T-helper 2 cell treated with Interferon-gamma antibody and Interleukin-4, amounts not matched to agents 5 μg/mL and 100 μg/mL, for 36 hours (primary cell): Measurements from ENCODE around the gene LTO1.

Source experiments
- DNase-seq: peaks from one replicate; pipeline ENCODE4 v3.0.0; 2021; ENCODE audit warnings: low spot score
- H3K27ac Mint-ChIP-seq: one replicate; pipeline ENCODE4 v1.8.0; 2021; ENCODE audit warnings: mild to moderate bottlenecking, mixed read lengths
- H3K27me3 Mint-ChIP-seq: one replicate; pipeline ENCODE4 v1.8.0; 2021; ENCODE audit warnings: low read depth, mixed read lengths
- H3K36me3 Mint-ChIP-seq: one replicate; pipeline ENCODE4 v1.8.0; 2021; ENCODE audit warnings: low read depth, mixed read lengths
- H3K4me1 Mint-ChIP-seq: one replicate; pipeline ENCODE4 v1.8.0; 2021; ENCODE audit warnings: low read depth, mixed read lengths
- H3K4me3 Mint-ChIP-seq: one replicate; pipeline ENCODE4 v1.8.0; 2022; ENCODE audit warnings: mild to moderate bottlenecking, moderate library complexity, mixed read lengths
- H3K9me3 Mint-ChIP-seq: one replicate; pipeline ENCODE4 v1.8.0; 2021; ENCODE audit warnings: mixed read lengths

The LTO1 gene

DNA sequence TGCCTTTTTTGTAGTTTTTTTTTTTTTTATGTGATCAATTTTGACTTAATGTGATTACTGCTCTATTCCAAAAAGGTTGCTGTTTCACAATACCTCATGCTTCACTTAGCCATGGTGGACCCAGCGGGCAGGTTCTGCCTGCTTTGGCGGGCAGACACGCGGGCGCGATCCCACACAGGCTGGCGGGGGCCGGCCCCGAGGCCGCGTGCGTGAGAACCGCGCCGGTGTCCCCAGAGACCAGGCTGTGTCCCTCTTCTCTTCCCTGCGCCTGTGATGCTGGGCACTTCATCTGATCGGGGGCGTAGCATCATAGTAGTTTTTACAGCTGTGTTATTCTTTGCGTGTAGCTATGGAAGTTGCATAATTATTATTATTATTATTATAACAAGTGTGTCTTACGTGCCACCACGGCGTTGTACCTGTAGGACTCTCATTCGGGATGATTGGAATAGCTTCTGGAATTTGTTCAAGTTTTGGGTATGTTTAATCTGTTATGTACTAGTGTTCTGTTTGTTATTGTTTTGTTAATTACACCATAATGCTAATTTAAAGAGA lies 21.7 kb downstream of the LTO1 start:
- Mint-ChIP-seq H3K36me3 (no peaks in the 10 kb centered on the region), H3K4me1 (no peaks in the 10 kb centered on the region), H3K27ac (no peak overlapping the region), H3K9me3 (no peaks in the 10 kb centered on the region), H3K4me3 (no peak overlapping the region), H3K27me3 (no peaks in the 10 kb centered on the region)
- no peak for DNase-seq

DNA sequence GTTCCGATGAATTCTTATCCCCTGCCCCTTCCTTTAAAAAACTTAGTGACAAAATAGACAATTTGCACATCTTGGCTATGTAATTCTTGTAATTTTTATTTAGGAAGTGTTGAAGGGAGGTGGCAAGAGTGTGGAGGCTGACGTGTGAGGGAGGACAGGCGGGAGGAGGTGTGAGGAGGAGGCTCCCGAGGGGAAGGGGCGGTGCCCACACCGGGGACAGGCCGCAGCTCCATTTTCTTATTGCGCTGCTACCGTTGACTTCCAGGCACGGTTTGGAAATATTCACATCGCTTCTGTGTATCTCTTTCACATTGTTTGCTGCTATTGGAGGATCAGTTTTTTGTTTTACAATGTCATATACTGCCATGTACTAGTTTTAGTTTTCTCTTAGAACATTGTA lies 22.2 kb downstream of the LTO1 start:
- Mint-ChIP-seq H3K4me3 (no peak overlapping the region), H3K4me1 (no peaks in the 10 kb centered on the region), H3K9me3 (no peaks in the 10 kb centered on the region)

DNA sequence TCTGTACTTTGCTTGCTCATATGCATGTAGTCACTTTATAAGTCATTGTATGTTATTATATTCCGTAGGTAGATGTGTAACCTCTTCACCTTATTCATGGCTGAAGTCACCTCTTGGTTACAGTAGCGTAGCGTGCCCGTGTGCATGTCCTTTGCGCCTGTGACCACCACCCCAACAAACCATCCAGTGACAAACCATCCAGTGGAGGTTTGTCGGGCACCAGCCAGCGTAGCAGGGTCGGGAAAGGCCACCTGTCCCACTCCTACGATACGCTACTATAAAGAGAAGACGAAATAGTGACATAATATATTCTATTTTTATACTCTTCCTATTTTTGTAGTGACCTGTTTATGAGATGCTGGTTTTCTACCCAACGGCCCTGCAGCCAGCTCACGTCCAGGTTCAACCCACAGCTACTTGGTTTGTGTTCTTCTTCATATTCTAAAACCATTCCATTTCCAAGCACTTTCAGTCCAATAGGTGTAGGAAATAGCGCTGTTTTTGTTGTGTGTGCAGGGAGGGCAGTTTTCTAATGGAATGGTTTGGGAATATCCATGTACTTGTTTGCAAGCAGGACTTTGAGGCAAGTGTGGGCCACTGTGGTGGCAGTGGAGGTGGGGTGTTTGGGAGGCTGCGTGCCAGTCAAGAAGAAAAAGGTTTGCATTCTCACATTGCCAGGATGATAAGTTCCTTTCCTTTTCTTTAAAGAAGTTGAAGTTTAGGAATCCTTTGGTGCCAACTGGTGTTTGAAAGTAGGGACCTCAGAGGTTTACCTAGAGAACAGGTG lies 23.1 kb downstream of the LTO1 start:
- H3K9me3 Mint-ChIP-seq: no peaks in the 10 kb centered on the region
- H3K27ac Mint-ChIP-seq: no peak overlapping the region
- no peak for DNase-seq
- no peaks in the 10 kb centered on the region for H3K36me3 Mint-ChIP-seq
- H3K27me3 Mint-ChIP-seq: no peaks in the 10 kb centered on the region
- no peak overlapping the region for H3K4me3 Mint-ChIP-seq
- H3K4me1 Mint-ChIP-seq: no peaks in the 10 kb centered on the region

More for the DNA sequence above, 22.2 kb downstream of the LTO1 start:
- H3K36me3 Mint-ChIP-seq: no peaks in the 10 kb centered on the region
- H3K27ac Mint-ChIP-seq: no peak overlapping the region
- no peak for DNase-seq
- H3K27me3 Mint-ChIP-seq: no peaks in the 10 kb centered on the region

DNA sequence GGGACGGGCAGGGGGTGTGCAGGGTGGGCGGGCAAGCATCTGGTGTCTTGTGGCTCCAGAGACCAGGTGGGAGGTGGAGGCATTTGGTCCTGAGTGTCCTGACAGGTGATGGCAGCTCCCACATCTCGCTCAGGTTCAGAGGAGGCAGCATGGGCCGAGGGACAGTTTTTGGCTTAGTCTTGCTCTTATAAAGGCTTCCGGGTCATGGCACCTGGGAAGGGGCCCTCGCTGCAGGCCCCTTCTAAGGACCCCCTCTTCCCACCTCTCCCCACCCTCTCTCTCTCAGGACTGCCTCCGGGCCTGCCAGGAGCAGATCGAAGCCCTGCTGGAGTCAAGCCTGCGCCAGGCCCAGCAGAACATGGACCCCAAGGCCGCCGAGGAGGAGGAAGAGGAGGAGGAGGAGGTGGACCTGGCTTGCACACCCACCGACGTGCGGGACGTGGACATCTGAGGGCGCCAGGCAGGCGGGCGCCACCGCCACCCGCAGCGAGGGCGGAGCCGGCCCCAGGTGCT lies 24.3 kb downstream of the LTO1 start:
- Mint-ChIP-seq H3K27me3 (no peaks in the 10 kb centered on the region), H3K4me3 (no peak overlapping the region), H3K9me3 (no peaks in the 10 kb centered on the region), H3K4me1 (no peaks in the 10 kb centered on the region), H3K36me3 (no peaks in the 10 kb centered on the region), H3K27ac (no peak overlapping the region)
- no peak for DNase-seq

DNA sequence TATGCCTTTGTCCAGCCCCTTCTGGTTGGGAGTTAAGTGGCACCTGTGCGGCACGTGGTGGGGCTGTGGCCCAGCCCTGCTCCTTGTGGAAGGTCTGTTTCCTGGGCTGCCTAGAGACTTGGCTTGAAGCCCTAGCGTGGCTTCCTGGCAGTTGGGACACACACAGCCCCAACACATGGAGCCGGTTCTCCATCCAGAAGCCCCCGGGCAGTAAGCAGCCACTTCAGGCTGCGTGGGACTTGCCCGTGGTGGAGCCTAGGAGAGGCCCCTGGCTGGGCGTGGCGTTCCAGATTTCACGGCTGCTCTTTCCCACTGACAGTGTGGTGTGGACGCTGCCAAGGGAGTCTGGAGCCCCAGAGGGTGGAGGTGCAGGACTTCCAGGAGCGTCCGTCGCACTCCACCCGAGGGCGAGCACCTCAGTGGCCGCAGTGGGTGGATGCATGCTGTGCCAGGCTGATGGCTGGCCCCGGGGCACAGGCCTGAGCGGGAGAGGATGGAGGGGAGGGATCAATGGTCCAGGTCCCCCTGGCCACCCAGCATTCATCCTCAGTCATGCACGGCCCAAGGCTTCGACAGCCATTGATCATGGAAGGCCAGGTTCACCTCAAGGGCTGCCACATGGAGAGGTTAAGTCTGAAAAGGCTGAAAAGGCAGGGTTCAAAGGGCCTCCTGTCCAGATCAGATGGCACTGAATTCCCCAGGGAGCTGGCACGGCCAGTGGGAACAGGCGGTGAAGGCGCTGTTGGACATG lies 24.9 kb downstream of the LTO1 start:
- no peak overlapping the region for H3K27ac Mint-ChIP-seq
- H3K36me3 Mint-ChIP-seq: no peaks in the 10 kb centered on the region
- no peaks in the 10 kb centered on the region for H3K4me1 Mint-ChIP-seq
- no peaks in the 10 kb centered on the region for H3K27me3 Mint-ChIP-seq
- no peak for DNase-seq
- no peak overlapping the region for H3K4me3 Mint-ChIP-seq
- H3K9me3 Mint-ChIP-seq: no peaks in the 10 kb centered on the region

DNA sequence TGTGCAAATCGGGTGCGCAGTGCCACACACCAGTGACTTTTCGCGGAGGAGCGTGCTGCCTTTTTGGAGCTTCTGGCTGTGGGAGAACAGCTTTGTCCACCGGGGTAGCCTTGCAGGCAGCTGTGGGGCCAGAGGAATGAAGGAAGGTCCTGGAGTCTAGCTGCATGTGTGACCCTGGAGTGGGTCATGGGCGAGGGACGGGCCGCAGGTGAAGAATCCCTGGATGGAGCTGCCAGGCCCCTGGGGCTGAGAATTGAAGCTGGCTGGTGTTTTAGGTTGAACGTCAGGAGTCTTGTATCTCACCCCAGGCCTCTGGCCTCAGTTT lies 25.6 kb downstream of the LTO1 start:
- H3K27me3 Mint-ChIP-seq: no peaks in the 10 kb centered on the region
- H3K27ac Mint-ChIP-seq: no peak overlapping the region
- H3K36me3 Mint-ChIP-seq: no peaks in the 10 kb centered on the region

DNA sequence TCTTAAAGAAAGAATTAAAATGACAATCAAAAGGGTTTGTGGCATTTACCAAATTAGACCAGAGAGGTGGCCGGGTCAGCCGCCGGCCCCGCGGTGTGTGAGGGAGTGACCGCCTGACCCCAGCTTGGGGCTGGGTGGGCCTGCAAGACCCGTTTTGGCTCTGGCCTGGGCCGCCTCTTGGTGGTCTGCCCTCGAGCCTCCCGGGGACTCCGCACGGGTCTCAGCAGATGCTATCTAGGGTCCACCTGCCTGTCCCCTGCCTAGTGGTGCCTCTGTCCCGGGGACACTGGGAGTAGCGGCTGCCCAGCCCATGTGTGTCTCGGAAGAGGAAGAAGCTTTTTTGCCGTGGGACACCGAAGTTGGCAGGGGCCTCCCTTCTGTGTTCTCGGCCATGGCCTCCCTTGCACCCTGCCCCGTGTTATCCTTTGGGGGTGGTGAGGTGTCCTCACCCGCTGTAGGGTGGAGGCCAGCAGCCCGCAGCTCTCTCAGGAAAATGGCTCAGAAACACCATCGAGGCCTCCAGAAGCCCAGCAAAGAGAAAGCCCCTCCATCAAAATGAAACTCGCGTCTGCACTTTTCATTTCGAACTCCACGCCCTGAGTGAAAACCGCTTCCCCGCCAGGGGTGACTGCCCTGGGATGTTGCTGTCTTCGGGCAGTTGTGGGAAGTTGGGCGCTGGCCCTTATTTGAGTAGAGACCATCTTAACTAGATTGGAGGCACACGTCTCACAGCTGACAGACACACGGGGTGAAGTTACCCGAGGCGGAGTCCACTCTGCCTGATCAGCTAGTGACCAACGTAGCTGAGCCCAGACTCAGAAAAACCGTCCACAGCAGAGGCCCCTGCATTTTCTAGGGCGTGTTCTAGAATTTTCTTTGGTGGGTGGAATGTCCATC lies 26.2 kb downstream of the LTO1 start:
- Mint-ChIP-seq H3K4me3 (no peak overlapping the region), H3K36me3 (no peaks in the 10 kb centered on the region), H3K9me3 (no peaks in the 10 kb centered on the region), H3K27ac (no peak overlapping the region), H3K27me3 (no peaks in the 10 kb centered on the region), H3K4me1 (no peaks in the 10 kb centered on the region)
- DNase-seq: no peak

More for the DNA sequence above, 25.6 kb downstream of the LTO1 start:
- H3K9me3 Mint-ChIP-seq: no peaks in the 10 kb centered on the region
- H3K4me3 Mint-ChIP-seq: no peak overlapping the region
- no peaks in the 10 kb centered on the region for H3K4me1 Mint-ChIP-seq
- DNase-seq: no peak

DNA sequence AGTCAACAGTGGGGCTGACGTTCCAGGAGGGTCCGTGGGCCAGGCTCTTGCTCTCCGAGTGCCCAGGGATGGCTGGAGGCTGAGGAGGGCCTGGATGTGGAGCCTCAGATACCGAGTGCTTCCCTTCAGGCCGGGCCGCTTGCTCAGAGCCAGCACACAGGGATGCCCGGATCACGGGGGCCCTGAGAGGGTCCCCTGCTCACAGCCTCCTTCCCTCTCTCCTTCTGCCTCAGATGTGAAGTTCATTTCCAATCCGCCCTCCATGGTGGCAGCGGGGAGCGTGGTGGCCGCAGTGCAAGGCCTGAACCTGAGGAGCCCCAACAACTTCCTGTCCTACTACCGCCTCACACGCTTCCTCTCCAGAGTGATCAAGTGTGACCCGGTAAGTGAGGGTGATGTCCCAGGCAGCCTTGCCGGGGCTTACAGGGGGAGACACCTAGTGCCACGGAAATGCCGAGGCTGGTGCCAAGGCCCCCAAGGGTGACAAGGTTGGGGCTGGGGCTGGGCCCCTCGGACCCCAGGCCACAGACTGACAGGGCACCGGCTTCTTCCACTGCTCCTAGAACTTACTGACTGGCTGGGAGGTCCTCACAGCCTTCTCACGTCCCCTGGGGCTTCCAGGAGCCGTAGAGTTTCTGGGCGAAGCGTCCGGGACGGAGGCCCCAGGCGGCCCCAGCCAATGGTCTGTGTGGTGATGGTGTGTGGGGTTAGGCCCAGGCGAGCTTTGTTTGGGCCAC lies 27.2 kb downstream of the LTO1 start:
- Mint-ChIP-seq H3K4me1 (no peaks in the 10 kb centered on the region), H3K4me3 (no peak overlapping the region), H3K9me3 (no peaks in the 10 kb centered on the region), H3K27me3 (no peaks in the 10 kb centered on the region), H3K36me3 (no peaks in the 10 kb centered on the region), H3K27ac (no peak overlapping the region)
- DNase-seq: no peak

DNA sequence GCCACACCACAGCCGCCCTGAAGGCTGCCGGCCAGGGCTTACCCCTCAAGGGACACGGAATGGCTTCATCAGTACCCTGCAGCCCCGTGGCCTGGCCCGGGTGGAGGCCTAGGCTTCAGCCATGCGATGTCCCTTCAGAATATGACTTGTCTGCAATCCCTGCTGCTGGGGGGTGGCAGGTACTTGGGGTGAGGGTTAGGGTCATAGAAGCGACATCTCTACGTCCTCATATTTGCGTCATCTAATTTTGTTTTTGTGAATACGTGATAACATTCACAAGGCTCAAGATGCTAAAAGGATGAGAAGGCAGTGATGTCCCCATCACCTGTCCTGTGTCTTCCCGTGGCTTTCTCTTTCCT lies 27.8 kb downstream of the LTO1 start:
- no peaks in the 10 kb centered on the region for H3K27me3 Mint-ChIP-seq
- no peak for DNase-seq
- H3K27ac Mint-ChIP-seq: no peak overlapping the region
- no peaks in the 10 kb centered on the region for H3K9me3 Mint-ChIP-seq
- H3K4me3 Mint-ChIP-seq: no peak overlapping the region
- H3K36me3 Mint-ChIP-seq: no peaks in the 10 kb centered on the region
- no peaks in the 10 kb centered on the region for H3K4me1 Mint-ChIP-seq

DNA sequence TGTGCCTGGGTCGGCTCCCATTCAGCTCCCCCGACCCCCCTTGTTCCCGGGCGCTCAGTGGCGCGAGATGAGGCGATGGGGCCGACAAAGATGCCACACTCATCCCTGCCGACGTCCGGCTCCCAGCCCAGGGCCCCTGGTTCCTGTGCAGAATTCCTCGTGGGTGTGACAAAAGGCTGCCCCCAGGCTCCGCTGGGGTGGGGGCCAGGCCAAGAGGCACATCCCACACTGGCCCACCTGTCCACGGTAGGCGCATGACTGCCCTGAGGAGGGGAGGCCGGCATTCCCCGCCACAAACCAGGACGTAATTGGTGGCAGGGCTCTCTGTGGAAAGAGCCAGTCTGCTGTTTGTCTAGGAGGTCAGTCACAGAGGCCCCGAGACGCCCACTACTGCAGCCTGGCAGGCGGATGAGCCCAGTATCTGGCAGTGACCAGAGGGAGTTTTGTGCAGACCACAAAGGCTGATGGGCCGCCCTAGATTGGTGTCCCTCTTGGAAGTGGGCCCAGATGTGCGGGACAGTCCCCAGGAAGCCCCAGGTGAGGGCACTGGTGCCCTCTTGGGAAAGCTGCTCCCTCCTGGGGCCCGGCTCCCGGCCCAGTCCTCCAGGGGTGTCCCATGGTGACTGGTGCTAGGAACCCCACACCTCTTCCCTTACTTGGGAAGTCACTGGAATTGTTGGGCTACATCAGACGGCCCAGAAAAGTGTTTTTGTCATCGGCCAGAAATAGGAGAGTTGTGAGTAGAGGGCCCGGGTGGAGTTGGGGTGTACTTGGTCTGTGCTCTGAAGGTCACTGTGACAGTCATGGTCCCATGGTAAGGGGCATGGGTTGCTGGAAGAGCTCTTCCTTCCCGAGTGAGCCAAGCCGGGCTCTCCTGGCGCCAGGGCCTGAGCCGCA lies 28.4 kb downstream of the LTO1 start:
- H3K4me1 Mint-ChIP-seq: no peaks in the 10 kb centered on the region
- H3K4me3 Mint-ChIP-seq: no peak overlapping the region
- no peak for DNase-seq
- no peak overlapping the region for H3K27ac Mint-ChIP-seq
- no peaks in the 10 kb centered on the region for H3K36me3 Mint-ChIP-seq
- H3K9me3 Mint-ChIP-seq: no peaks in the 10 kb centered on the region
- no peaks in the 10 kb centered on the region for H3K27me3 Mint-ChIP-seq

DNA sequence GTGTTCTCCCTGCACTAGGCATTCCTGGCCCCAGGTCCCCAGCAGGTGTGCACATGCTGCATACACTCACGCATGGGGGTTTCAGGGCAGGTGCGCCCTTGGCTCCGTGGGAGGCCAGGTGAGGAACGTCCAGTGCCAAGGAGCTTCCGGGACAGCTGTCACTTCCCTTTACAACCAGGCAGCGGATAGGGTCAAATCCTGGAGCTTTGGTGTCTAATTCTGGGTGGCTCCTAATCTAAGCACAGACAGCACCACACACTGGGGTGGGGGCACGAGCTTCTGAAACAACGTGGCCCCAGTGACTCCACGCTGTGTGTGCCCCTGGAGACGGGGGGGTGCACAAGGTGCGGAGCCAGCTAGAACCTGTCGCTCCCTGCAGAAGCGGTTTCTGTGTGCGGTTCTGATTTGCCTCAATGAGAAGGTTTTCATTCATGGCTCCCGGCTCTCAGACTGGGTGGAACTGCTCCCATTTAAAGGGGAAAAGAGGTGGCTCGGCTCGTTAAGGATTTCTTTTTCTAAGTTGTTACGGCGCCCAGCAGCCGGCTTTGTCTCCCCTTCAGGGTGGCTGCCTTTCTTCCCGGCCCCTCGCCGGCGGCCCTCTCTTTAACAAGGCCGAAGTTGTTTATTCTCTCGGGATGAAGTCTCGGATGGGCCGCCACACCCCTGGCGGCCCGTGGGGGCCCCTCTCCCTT lies 29.2 kb downstream of the LTO1 start:
- H3K4me1 Mint-ChIP-seq: no peaks in the 10 kb centered on the region
- H3K27ac Mint-ChIP-seq: no peak overlapping the region
- no peaks in the 10 kb centered on the region for H3K9me3 Mint-ChIP-seq
- peaks cover 6% of the 10 kb centered on the region for H3K27me3 Mint-ChIP-seq
- H3K36me3 Mint-ChIP-seq: no peaks in the 10 kb centered on the region
- H3K4me3 Mint-ChIP-seq: no peak overlapping the region
- DNase-seq: no peak

DNA sequence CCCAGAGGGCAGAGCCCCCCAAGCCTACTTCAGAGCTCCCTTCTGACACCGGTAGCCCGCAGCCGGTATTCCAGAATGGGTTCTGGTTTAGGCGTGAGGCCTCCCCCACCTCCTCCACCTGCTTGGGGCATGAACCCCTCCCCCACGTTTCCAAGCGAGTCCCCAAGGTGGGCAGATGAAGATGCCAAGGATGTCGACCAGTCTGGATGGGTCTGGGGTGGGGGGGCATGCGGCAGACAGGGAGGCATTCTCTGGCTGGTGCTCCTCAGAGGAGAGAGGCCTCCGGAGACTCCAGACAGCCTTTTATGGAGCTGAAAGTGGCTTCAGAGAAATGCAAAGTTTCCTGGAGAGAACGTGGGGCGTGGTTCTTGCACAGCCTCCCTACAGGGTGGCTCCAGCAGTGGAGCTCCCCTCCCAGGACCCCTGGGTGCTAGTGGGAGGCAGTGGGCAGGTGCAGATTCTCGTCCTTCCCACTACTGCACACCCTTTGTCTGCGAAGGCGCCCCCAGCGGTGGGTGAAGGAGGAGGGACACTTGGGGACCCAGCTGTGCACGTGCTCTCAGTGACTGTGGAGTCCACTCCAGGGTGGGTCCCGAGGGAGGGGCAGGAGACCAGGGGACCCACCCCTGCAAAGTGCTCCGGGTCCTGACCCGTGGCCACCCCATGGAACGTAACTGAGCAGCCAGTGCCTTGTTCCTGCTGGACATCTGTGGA lies 30.0 kb downstream of the LTO1 start:
- Mint-ChIP-seq H3K27me3 (peaks cover 12% of the 10 kb centered on the region), H3K36me3 (no peaks in the 10 kb centered on the region), H3K4me1 (peaks cover 5% of the 10 kb centered on the region), H3K27ac (no peak overlapping the region), H3K9me3 (no peaks in the 10 kb centered on the region), H3K4me3 (no peak overlapping the region)
- DNase-seq: no peak
